Measurements from ENCODE around the gene EPN1.

DNA sequence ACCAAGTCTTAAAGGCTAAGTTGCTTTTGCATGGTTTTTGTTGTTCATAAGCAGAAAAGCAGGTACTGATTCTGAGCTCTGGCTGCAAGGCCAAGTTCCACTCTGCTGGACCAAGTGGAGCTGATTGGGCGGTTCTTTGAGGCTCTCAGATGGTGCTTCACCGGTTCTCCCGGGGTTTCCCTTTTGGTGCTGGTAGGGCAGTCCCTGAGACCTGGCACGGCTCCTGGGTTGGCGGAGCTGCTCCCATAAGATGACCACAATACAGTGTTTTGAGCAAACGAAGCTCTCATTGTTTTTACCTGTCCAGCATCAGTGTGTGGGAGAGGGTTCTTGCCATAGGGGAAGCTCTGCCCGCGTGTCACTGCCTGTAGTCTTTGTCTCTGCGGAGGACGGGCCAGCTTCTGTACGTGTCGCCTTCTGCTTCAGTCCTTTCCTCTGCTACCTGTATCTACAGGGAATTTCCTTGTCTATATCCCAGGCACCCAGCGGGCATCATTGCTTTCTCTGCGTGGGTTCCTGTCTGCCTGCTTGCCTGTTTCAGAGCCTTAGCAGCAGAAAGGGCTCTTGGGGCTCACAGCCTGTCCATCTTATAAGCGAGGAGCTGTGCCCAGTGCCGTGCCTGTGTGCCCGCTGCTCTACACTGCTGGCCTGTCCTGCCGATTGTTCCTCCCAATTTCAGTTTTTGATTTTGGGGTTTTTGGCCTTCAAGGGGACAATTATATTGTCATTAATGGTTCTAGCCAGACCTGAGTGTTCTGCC, 17.9 kb upstream of the EPN1 start:
- TF ChIP-seq, protein P1, sequence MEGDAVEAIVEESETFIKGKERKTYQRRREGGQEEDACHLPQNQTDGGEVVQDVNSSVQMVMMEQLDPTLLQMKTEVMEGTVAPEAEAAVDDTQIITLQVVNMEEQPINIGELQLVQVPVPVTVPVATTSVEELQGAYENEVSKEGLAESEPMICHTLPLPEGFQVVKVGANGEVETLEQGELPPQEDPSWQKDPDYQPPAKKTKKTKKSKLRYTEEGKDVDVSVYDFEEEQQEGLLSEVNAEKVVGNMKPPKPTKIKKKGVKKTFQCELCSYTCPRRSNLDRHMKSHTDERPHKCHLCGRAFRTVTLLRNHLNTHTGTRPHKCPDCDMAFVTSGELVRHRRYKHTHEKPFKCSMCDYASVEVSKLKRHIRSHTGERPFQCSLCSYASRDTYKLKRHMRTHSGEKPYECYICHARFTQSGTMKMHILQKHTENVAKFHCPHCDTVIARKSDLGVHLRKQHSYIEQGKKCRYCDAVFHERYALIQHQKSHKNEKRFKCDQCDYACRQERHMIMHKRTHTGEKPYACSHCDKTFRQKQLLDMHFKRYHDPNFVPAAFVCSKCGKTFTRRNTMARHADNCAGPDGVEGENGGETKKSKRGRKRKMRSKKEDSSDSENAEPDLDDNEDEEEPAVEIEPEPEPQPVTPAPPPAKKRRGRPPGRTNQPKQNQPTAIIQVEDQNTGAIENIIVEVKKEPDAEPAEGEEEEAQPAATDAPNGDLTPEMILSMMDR (IDR thresholded peaks at IDR 0.05; ENCODE audit: low read length): no peak
- TF ChIP-seq EZH2 (IDR thresholded peaks at IDR 0.05; ENCODE audit: borderline replicate concordance, low read length): no peak

Measured in OCI-LY1 (cell line).